ENCODE data around the gene PDZRN3. TPM values are rescaled to one million over a fixed set of nuclear protein-coding genes. Genes with fewer than 3 reads are reported as not detected.

Gene PDZRN3
- total RNA-seq (ENCODE audit: low replicate concordance): 3.4 and 4.3 TPM in 2 replicates

GRCh38 chr3:73624821-73625665 lies at the start of gene PDZRN3:
Gene PDZRN3 (minus strand): TSS chr3:73624941.
- Histone ChIP-seq H3K27me3 (peaks cover 22% of the 10 kb centered on the region), H3K4me3 (peak within 1 kb of the TSS; percentile 70), H3K4me2 (peak within 1 kb of the TSS; percentile 96), H3K4me1 (peaks cover 22% of the 10 kb centered on the region), H4K20me1 (ENCODE audit: low read depth) (peaks cover 14% of the 10 kb centered on the region), H3K36me3 (no peaks in the 10 kb centered on the region), H3F3A (ENCODE audit: low read depth) (peaks cover 12% of the 10 kb centered on the region), H2AFZ (replicated peaks) (peak within 1 kb of the TSS; percentile 100), H3K27ac (no peak within 1 kb of the TSS), H3K9me3 (ENCODE audit: low read depth) (no peaks in the 10 kb centered on the region), H3K9ac (no peak within 1 kb of the TSS), H3K79me2 (ENCODE audit: low read depth) (no peaks in the 10 kb centered on the region)
- DNase-seq (ENCODE audit: low spot score): peak; percentile 89
- Mint-ChIP-seq H3K9me3 (no peaks in the 10 kb centered on the region), H3K27ac (peak within 1 kb of the TSS; percentile 10), H3K27me3 (ENCODE audit: insufficient read depth, low read depth) (peaks cover 5% of the 10 kb centered on the region), H3K4me1 (peaks cover 52% of the 10 kb centered on the region), H3K36me3 (no peaks in the 10 kb centered on the region), H3K4me3 (peak within 1 kb of the TSS; percentile 93)
- TF ChIP-seq EZH2 (IDR thresholded peaks at IDR 0.05): no peak
- no peak for TF ChIP-seq EZH2phosphoT487 (IDR thresholded peaks at IDR 0.05)
- TF ChIP-seq CTCF (IDR thresholded peaks at IDR 0.05): no peak

DNA sequence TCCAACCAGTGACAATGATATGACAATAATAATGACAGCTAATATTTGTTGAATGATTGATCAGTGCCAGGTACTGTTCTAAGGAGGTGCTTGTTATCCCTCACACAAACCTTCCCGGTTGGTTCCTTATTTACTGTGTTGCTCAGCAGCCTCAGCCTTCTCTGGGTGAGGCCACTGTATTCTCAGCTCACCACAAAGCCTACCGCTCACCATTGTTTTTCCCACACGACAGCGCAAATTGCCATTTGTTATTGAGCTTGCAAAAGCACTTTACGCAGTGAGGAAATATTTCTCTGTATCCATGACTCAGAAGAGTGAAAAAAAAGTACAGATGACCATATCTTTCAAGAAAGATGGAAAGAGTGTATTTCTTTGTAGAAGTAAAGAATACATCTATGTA lies 49.5 kb upstream of the PDZRN3 start:
- no peaks in the 10 kb centered on the region for H3K27me3 ChIP-seq
- peaks cover 17% of the 10 kb centered on the region for H3K4me1 ChIP-seq
- H3K9ac ChIP-seq: no peak overlapping the region
- H3K4me3 ChIP-seq: no peak overlapping the region
- peaks cover 5% of the 10 kb centered on the region for H3F3A ChIP-seq (ENCODE audit: low read depth)
- H3K36me3 Mint-ChIP-seq: no peaks in the 10 kb centered on the region
- H3K36me3 ChIP-seq: no peaks in the 10 kb centered on the region
- no peak overlapping the region for H3K27ac Mint-ChIP-seq
- no peak overlapping the region for H3K4me3 Mint-ChIP-seq
- peak overlapping the region; percentile 44 for H2AFZ ChIP-seq (replicated peaks)
- peaks cover 7% of the 10 kb centered on the region for H3K4me1 Mint-ChIP-seq
- peak; percentile 65 for DNase-seq (ENCODE audit: low spot score)
- H3K4me2 ChIP-seq: peak overlapping the region; percentile 38
- H3K27ac ChIP-seq: no peak overlapping the region
- H3K9me3 ChIP-seq (ENCODE audit: low read depth): no peaks in the 10 kb centered on the region
- H3K27me3 Mint-ChIP-seq (ENCODE audit: insufficient read depth, low read depth): no peaks in the 10 kb centered on the region
- no peaks in the 10 kb centered on the region for H4K20me1 ChIP-seq (ENCODE audit: low read depth)
- H3K79me2 ChIP-seq (ENCODE audit: low read depth): no peaks in the 10 kb centered on the region
- no peak for TF ChIP-seq EZH2phosphoT487 (IDR thresholded peaks at IDR 0.05)
- no peak for TF ChIP-seq EZH2 (IDR thresholded peaks at IDR 0.05)
- TF ChIP-seq CTCF (IDR thresholded peaks at IDR 0.05): no peak
- peaks cover 2% of the 10 kb centered on the region for H3K9me3 Mint-ChIP-seq

GRCh38 chr3:73669260-73669659 lies 44.5 kb upstream of the PDZRN3 start:
- DNase-seq (ENCODE audit: low spot score): no peak
- TF ChIP-seq EZH2phosphoT487 (IDR thresholded peaks at IDR 0.05): no peak
- no peak for TF ChIP-seq EZH2 (IDR thresholded peaks at IDR 0.05)
- no peaks in the 10 kb centered on the region for H3K79me2 ChIP-seq (ENCODE audit: low read depth)
- no peak overlapping the region for H3K4me3 Mint-ChIP-seq
- no peaks in the 10 kb centered on the region for H3K9me3 Mint-ChIP-seq
- no peak overlapping the region for H3K4me3 ChIP-seq
- H3K36me3 ChIP-seq: no peaks in the 10 kb centered on the region
- no peaks in the 10 kb centered on the region for H3K36me3 Mint-ChIP-seq
- no peaks in the 10 kb centered on the region for H4K20me1 ChIP-seq (ENCODE audit: low read depth)
- peaks cover 13% of the 10 kb centered on the region for H3K4me1 ChIP-seq
- H3K27me3 ChIP-seq: no peaks in the 10 kb centered on the region
- no peak overlapping the region for H3K27ac ChIP-seq
- no peak overlapping the region for H3K27ac Mint-ChIP-seq
- H3K4me2 ChIP-seq: no peak overlapping the region
- H3K4me1 Mint-ChIP-seq: peaks cover 12% of the 10 kb centered on the region
- no peak overlapping the region for H3K9ac ChIP-seq
- H3F3A ChIP-seq (ENCODE audit: low read depth): peaks cover 5% of the 10 kb centered on the region
- no peaks in the 10 kb centered on the region for H3K9me3 ChIP-seq (ENCODE audit: low read depth)
- peaks cover 2% of the 10 kb centered on the region for H3K27me3 Mint-ChIP-seq (ENCODE audit: insufficient read depth, low read depth)
- no peak overlapping the region for H2AFZ ChIP-seq (replicated peaks)

GRCh38 chr3:73668391-73668790 lies 43.6 kb upstream of the PDZRN3 start:
- no peak for TF ChIP-seq EZH2phosphoT487 (IDR thresholded peaks at IDR 0.05)
- TF ChIP-seq CTCF (IDR thresholded peaks at IDR 0.05): no peak
- TF ChIP-seq EZH2 (IDR thresholded peaks at IDR 0.05): no peak
- no peak overlapping the region for H3K4me3 ChIP-seq
- H3K79me2 ChIP-seq (ENCODE audit: low read depth): no peaks in the 10 kb centered on the region
- Mint-ChIP-seq H3K27me3 (ENCODE audit: insufficient read depth, low read depth) (peaks cover 2% of the 10 kb centered on the region), H3K36me3 (no peaks in the 10 kb centered on the region), H3K27ac (no peak overlapping the region), H3K4me3 (no peak overlapping the region), H3K9me3 (no peaks in the 10 kb centered on the region), H3K4me1 (peaks cover 9% of the 10 kb centered on the region)
- no peaks in the 10 kb centered on the region for H3F3A ChIP-seq (ENCODE audit: low read depth)
- H3K36me3 ChIP-seq: no peaks in the 10 kb centered on the region
- H2AFZ ChIP-seq (replicated peaks): no peak overlapping the region
- no peaks in the 10 kb centered on the region for H4K20me1 ChIP-seq (ENCODE audit: low read depth)
- peaks cover 6% of the 10 kb centered on the region for H3K4me1 ChIP-seq
- H3K4me2 ChIP-seq: no peak overlapping the region
- H3K27ac ChIP-seq: no peak overlapping the region
- H3K27me3 ChIP-seq: no peaks in the 10 kb centered on the region
- no peaks in the 10 kb centered on the region for H3K9me3 ChIP-seq (ENCODE audit: low read depth)
- no peak overlapping the region for H3K9ac ChIP-seq
- no peak for DNase-seq (ENCODE audit: low spot score)
